ENCODE results near the gene DXO.
"Not testable (repeated sequence)": the region's sequence is repeated elsewhere in the genome, so short reads cannot be mapped to it uniquely, and the experiment has no call there.

- not testable (repeated sequence) for TF ChIP-seq CTCF (IDR thresholded peaks at IDR 0.05; ENCODE audit: low read depth, low read length); EZH2phosphoT487 (IDR thresholded peaks at IDR 0.05; ENCODE audit: low read depth)
Observed at GRCh38 chr6:32014547-32014946, 42.6 kb upstream of the DXO start, which contains the start of gene C4B.
